ENCODE results near the gene MAGEB10.

The MAGEB10 gene

GRCh38 chrX:27860337-27860736, 52.5 kb downstream of the MAGEB10 start:
- no peak for TF ChIP-seq CTCF (IDR thresholded peaks at IDR 0.05; ENCODE audit: low read depth, low read length)
- H3K4me3 ChIP-seq (replicated peaks in 1 of 2; ENCODE audit: low read depth in 2 of 2, low read length in 2 of 2), result no peak overlapping the region
- DNase-seq (ENCODE audit: low read depth in 2 of 2), result peak in 1 of 2 donors; percentile 3

GRCh38 chrX:27863809-27864208, 56.0 kb downstream of the MAGEB10 start:
- no peak for TF ChIP-seq CTCF (IDR thresholded peaks at IDR 0.05; ENCODE audit: low read depth, low read length)
- no peak overlapping the region for H3K4me3 ChIP-seq (replicated peaks in 1 of 2; ENCODE audit: low read depth in 2 of 2, low read length in 2 of 2)
- no peak for DNase-seq (ENCODE audit: low read depth in 2 of 2)
